H9 (cell line): ENCODE data around the gene LYAR. TPM values are rescaled to one million over a fixed set of nuclear protein-coding genes. Genes with fewer than 3 reads are reported as not detected.

ENCODE experiments used
- DNase-seq: peaks from one replicate; pipeline ENCODE4 v3.0.0-alpha.2; 2017
- H2AFZ ChIP-seq: one replicate; pipeline ENCODE4 v1.6.1; 2013; ENCODE audit warnings: mild to moderate bottlenecking, low read length, control low read depth, moderate library complexity
- H2AK5ac ChIP-seq: 2 replicates; pipeline ENCODE4 v1.6.1; 2013; ENCODE audit warnings: low read length, control low read depth, mixed read lengths; ENCODE audit not compliant: insufficient read length
- H2BK120ac ChIP-seq: one replicate; pipeline ENCODE4 v1.6.1; 2013; ENCODE audit warnings: low read depth, mild to moderate bottlenecking, low read length, control low read depth, inconsistent platforms; ENCODE audit not compliant: poor library complexity, severe bottlenecking
- H2BK12ac ChIP-seq: 2 replicates; pipeline ENCODE4 v1.6.1; 2013; ENCODE audit warnings: low read length, control low read depth, mixed read lengths, low read depth; ENCODE audit not compliant: insufficient read length
- H2BK15ac ChIP-seq: 2 replicates; pipeline ENCODE4 v1.6.1; 2013; ENCODE audit warnings: low read depth, low read length, control low read depth
- H2BK20ac ChIP-seq: one replicate; pipeline ENCODE4 v1.6.1; 2013; ENCODE audit warnings: low read depth, mild to moderate bottlenecking, low read length, control low read depth, inconsistent platforms; ENCODE audit not compliant: poor library complexity, severe bottlenecking
- H2BK5ac ChIP-seq: 2 replicates; pipeline ENCODE4 v1.6.1; 2013; ENCODE audit warnings: low read length, control low read depth, mixed read lengths; ENCODE audit not compliant: insufficient read length
- H3K14ac ChIP-seq: 2 replicates; pipeline ENCODE4 v1.6.1; 2013; ENCODE audit warnings: low read length, control low read depth; ENCODE audit not compliant: insufficient read depth
- H3K18ac ChIP-seq: 2 replicates; pipeline ENCODE4 v1.6.1; 2013; ENCODE audit warnings: low read depth, mild to moderate bottlenecking, mixed read lengths, low read length, control low read depth; ENCODE audit not compliant: insufficient read length
- H3K23ac ChIP-seq: 2 replicates; pipeline ENCODE4 v1.6.1; 2013; ENCODE audit warnings: low read length, control low read depth, mixed read lengths, low read depth; ENCODE audit not compliant: insufficient read length
- H3K23me2 ChIP-seq: 2 replicates; pipeline ENCODE4 v1.6.1; 2013; ENCODE audit warnings: low read depth, mild to moderate bottlenecking, mixed read lengths, low read length, control low read depth; ENCODE audit not compliant: insufficient read length, poor library complexity, severe bottlenecking
- H3K27ac ChIP-seq: 2 replicates; pipeline ENCODE4 v1.5.1; 2013; ENCODE audit warnings: low read length, control low read depth, mixed read lengths, low read depth; ENCODE audit not compliant: insufficient read length
- H3K27me3 ChIP-seq: 2 replicates; pipeline ENCODE4 v1.6.1; 2013; ENCODE audit warnings: low read length, control low read depth, inconsistent platforms; ENCODE audit not compliant: insufficient read depth
- H3K4ac ChIP-seq: 2 replicates; pipeline ENCODE4 v1.6.1; 2013; ENCODE audit warnings: low read depth, mild to moderate bottlenecking, control low read depth, inconsistent platforms, low read length, moderate library complexity
- H3K4me1 ChIP-seq: 2 replicates; pipeline ENCODE4 v1.6.1; 2013; ENCODE audit warnings: low read length, control low read depth, inconsistent platforms; ENCODE audit not compliant: insufficient read depth
- H3K4me2 ChIP-seq: 2 replicates; pipeline ENCODE4 v1.6.1; 2013; ENCODE audit warnings: low read length, control low read depth, mixed read lengths; ENCODE audit not compliant: insufficient read length, insufficient read depth
- H3K56ac ChIP-seq: 2 replicates; pipeline ENCODE4 v1.6.1; 2013; ENCODE audit warnings: low read depth, mild to moderate bottlenecking, mixed read lengths, low read length, control low read depth; ENCODE audit not compliant: insufficient read length
- H3K79me1 ChIP-seq: 2 replicates; pipeline ENCODE4 v1.6.1; 2013; ENCODE audit warnings: low read depth, mild to moderate bottlenecking, moderate library complexity, low read length, control low read depth, inconsistent platforms; ENCODE audit not compliant: insufficient read depth, poor library complexity, severe bottlenecking
- H3K79me2 ChIP-seq: 2 replicates; pipeline ENCODE4 v1.6.1; 2013; ENCODE audit warnings: low read length, control low read depth, inconsistent platforms; ENCODE audit not compliant: insufficient read depth
- H3K9ac ChIP-seq: 2 replicates; pipeline ENCODE4 v1.6.1; 2013; ENCODE audit warnings: low read length, control low read depth, mixed read lengths; ENCODE audit not compliant: insufficient read length; ENCODE audit errors: extremely low read depth
- H3K9me3 ChIP-seq: one replicate; pipeline ENCODE4 v1.6.1; 2013; ENCODE audit warnings: low read depth, low read length, inconsistent platforms; ENCODE audit not compliant: control insufficient read depth
- H3T11ph ChIP-seq: one replicate; pipeline ENCODE4 v1.6.1; 2013; ENCODE audit warnings: mild to moderate bottlenecking, low read length, control low read depth, inconsistent platforms
- H4K20me1 ChIP-seq: one replicate; pipeline ENCODE4 v1.6.1; 2013; ENCODE audit not compliant: control insufficient read depth, insufficient read length, insufficient read depth
- H4K5ac ChIP-seq: 2 replicates; pipeline ENCODE4 v1.6.1; 2013; ENCODE audit warnings: low read depth, mild to moderate bottlenecking, mixed read lengths, low read length, control low read depth; ENCODE audit not compliant: insufficient read length
- H4K8ac ChIP-seq: replicated peaks from 2 replicates; pipeline ENCODE4 v1.6.1; 2013; ENCODE audit warnings: low read length, control low read depth, mixed read lengths, low read depth; ENCODE audit not compliant: insufficient read length
- H4K91ac ChIP-seq: 2 replicates; pipeline ENCODE4 v1.6.1; 2013; ENCODE audit warnings: low read depth, mild to moderate bottlenecking, moderate library complexity, mixed read lengths, low read length, control low read depth; ENCODE audit not compliant: insufficient read length
- H3K27ac Mint-ChIP-seq, 3 experiments: 2 replicates in 2 of 3; 3 replicates in 1 of 3; pipeline ENCODE4 v1.8.0; 2020 to 2021; ENCODE audit warnings: mixed read lengths in 3 of 3, mild to moderate bottlenecking in 1 of 3, moderate library complexity in 1 of 3
- H3K27me3 Mint-ChIP-seq: 2 replicates; pipeline ENCODE4 v1.8.0; 2021; ENCODE audit warnings: low read depth, mild to moderate bottlenecking, moderate library complexity, mixed read lengths
- H3K36me3 Mint-ChIP-seq, 3 experiments: 2 replicates in 2 of 3; 3 replicates in 1 of 3; pipeline ENCODE4 v1.8.0; 2020 to 2021; ENCODE audit warnings: low read depth in 3 of 3, mixed read lengths in 3 of 3; ENCODE audit not compliant: insufficient read depth in 1 of 3
- H3K4me1 Mint-ChIP-seq, 2 experiments: 2 replicates each; pipeline ENCODE4 v1.8.0; 2020; ENCODE audit warnings: mixed read lengths in 2 of 2
- H3K4me3 Mint-ChIP-seq, 2 experiments: 2 replicates in 1 of 2; 3 replicates in 1 of 2; pipeline ENCODE4 v1.8.0; 2020 to 2021; ENCODE audit warnings: mild to moderate bottlenecking in 2 of 2, mixed read lengths in 2 of 2, moderate library complexity in 1 of 2
- H3K9me3 Mint-ChIP-seq, 2 experiments: 2 replicates in 1 of 2; 3 replicates in 1 of 2; pipeline ENCODE4 v1.8.0; 2020; ENCODE audit warnings: mild to moderate bottlenecking in 2 of 2, mixed read lengths in 2 of 2, moderate library complexity in 1 of 2
- WGBS: extraction: QIAGEN DNeasy Blood & Tissue Kit; methylation state at CpG from one replicate; pipeline ENCODE4 v1.1.7; 2013; ENCODE audit warnings: missing lambda C conversion rate, low lambda C conversion rate, mixed read lengths; ENCODE audit not compliant: insufficient read length; ENCODE audit errors: extremely low coverage; 5-methylcytosine and 5-hydroxymethylcytosine counted together
- total RNA-seq: library from RNA; stranded (reverse); gene quantifications from 2 replicates; pipeline ENCODE4 v1.2.1, GENCODE V29; 2021
- TF ChIP-seq, protein P1 (sequence below): fragments of 200-600 bp; sonication (generic); conservative IDR thresholded peaks from 3 replicates; pipeline ENCODE4 v1.8.0; 2021; ENCODE audit warnings: antibody characterized with exemption, mild to moderate bottlenecking

Gene LYAR
- total RNA-seq, 1 experiment from 2014 or later: 50.9 TPM

DNA sequence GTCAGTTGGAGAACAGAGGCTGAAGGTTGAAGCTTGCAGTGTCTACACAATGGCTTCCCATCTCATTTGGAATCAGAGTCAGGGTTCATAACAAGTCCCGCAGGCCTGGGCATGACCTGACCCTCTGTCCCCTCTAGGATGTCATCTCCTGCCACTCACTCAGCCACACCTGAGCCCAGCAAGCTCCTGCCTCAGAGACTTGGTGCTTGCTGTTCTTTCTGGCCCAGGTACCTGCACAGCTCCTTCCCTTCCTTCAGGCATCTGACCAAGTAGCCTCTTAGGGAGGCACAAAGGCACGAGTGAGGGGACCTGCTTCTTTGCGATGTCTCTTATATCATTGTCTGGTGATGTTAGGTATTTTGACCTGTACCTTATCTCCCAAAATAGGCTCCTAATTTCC is 9.1 kb upstream of the LYAR start:
- H3K27ac ChIP-seq: no peak overlapping the region
- H3K27me3 Mint-ChIP-seq: no peaks in the 10 kb centered on the region; the same call in 1 of the 2 replicates
- no peak overlapping the region for H2BK120ac ChIP-seq
- no peak overlapping the region for H2BK12ac ChIP-seq
- no peaks in the 10 kb centered on the region for H3K4me1 Mint-ChIP-seq
- no peak overlapping the region for H3T11ph ChIP-seq
- no peak overlapping the region for H3K56ac ChIP-seq
- no peak for DNase-seq
- WGBS: no CpG with 5 or more reads among the region's 3 CpGs
- H2AK5ac ChIP-seq: no peak overlapping the region
- no peak overlapping the region for H3K4ac ChIP-seq
- H2BK5ac ChIP-seq: no peak overlapping the region
- no peak overlapping the region for H4K5ac ChIP-seq
- no peak overlapping the region for H3K4me2 ChIP-seq
- no peak overlapping the region for H4K91ac ChIP-seq
- H3K18ac ChIP-seq: no peak overlapping the region
- TF ChIP-seq, protein P1, sequence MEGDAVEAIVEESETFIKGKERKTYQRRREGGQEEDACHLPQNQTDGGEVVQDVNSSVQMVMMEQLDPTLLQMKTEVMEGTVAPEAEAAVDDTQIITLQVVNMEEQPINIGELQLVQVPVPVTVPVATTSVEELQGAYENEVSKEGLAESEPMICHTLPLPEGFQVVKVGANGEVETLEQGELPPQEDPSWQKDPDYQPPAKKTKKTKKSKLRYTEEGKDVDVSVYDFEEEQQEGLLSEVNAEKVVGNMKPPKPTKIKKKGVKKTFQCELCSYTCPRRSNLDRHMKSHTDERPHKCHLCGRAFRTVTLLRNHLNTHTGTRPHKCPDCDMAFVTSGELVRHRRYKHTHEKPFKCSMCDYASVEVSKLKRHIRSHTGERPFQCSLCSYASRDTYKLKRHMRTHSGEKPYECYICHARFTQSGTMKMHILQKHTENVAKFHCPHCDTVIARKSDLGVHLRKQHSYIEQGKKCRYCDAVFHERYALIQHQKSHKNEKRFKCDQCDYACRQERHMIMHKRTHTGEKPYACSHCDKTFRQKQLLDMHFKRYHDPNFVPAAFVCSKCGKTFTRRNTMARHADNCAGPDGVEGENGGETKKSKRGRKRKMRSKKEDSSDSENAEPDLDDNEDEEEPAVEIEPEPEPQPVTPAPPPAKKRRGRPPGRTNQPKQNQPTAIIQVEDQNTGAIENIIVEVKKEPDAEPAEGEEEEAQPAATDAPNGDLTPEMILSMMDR: no peak
- H3K9me3 Mint-ChIP-seq: peaks cover 0 to 6% of the 10 kb centered on the region in 2 experiments; a peak in 3 of 5 replicates
- peaks cover 3% of the 10 kb centered on the region for H3K79me2 ChIP-seq
- no peak overlapping the region for H3K9ac ChIP-seq
- no peak overlapping the region for H2BK20ac ChIP-seq
- H4K8ac ChIP-seq: no peak overlapping the region
- H3K79me1 ChIP-seq: no peaks in the 10 kb centered on the region
- H3K4me3 Mint-ChIP-seq: no peak overlapping the region
- H4K20me1 ChIP-seq: no peaks in the 10 kb centered on the region
- H3K4me1 ChIP-seq: no peaks in the 10 kb centered on the region
- H3K23ac ChIP-seq: no peak overlapping the region
- H3K14ac ChIP-seq: no peak overlapping the region
- peaks cover 16 to 21% (median 17%) of the 10 kb centered on the region in 3 experiments; a peak in 6 of 7 replicates for H3K36me3 Mint-ChIP-seq
- H3K9me3 ChIP-seq: no peaks in the 10 kb centered on the region
- H3K27ac Mint-ChIP-seq: peak overlapping the region in 1 of 3 experiments; percentile 71; a peak in 2 of 7 replicates
- no peak overlapping the region for H2AFZ ChIP-seq
- no peak overlapping the region for H2BK15ac ChIP-seq
- no peaks in the 10 kb centered on the region for H3K27me3 ChIP-seq
- no peaks in the 10 kb centered on the region for H3K23me2 ChIP-seq
